Fibroblast of lung (primary cell): ENCODE data around the gene JAZF1.

ENCODE experiments used
- CTCF ChIP-seq, 2 donors: IDR thresholded peaks in 1 of 2; conservative IDR thresholded peaks in 1 of 2; 1 replicate in 1 of 2; 2 replicates in 1 of 2; pipeline ENCODE4 v1.5.1; 2011 to 2012; ENCODE audit warnings: low read length in 2 of 2, control low read depth in 1 of 2, inconsistent platforms in 1 of 2, low read depth in 1 of 2, mild to moderate bottlenecking in 1 of 2
- EZH2 ChIP-seq: IDR thresholded peaks from 2 replicates; pipeline ENCODE4 v1.5.1; 2012; ENCODE audit warnings: low read length, control low read depth, mild to moderate bottlenecking; ENCODE audit errors: missing control alignments

- TF ChIP-seq CTCF (conservative IDR thresholded peaks at IDR 0.05 in 1 of 2, IDR thresholded peaks at IDR 0.05 in 1 of 2; ENCODE audit: low read depth in 1 of 2, low read length in 2 of 2) = no peak
- TF ChIP-seq EZH2 = no peak
These were observed 312.5 kb downstream of the JAZF1 start for GRCh38 chr7:27868131-27868550.
